K562 (cell line): ENCODE data around the gene KHSRP. TPM values are rescaled to one million over a fixed set of nuclear protein-coding genes. Genes with fewer than 3 reads are reported as not detected.

Experiments used
- KHSRP ChIP-seq: fragments of 450-650 bp; IDR thresholded peaks from 2 replicates; pipeline ENCODE4 v1.6.1; 2017
- MECOM ChIP-seq: fragments of 250-450 bp; sonication (Bioruptor Pico); IDR thresholded peaks from 2 replicates; pipeline ENCODE4 v1.8.0; 2022; ENCODE audit warnings: inconsistent platforms
- SMARCA5 ChIP-seq: fragments of 450-650 bp; IDR thresholded peaks from 2 replicates; pipeline ENCODE4 v1.6.1; 2016
- SNIP1 ChIP-seq: fragments of 450-650 bp; IDR thresholded peaks from 2 replicates; pipeline ENCODE4 v1.7.1; 2017; ENCODE audit warnings: low read depth, mild to moderate bottlenecking
- UBTF ChIP-seq, 2 experiments: IDR thresholded peaks; 2 replicates each; pipeline ENCODE4 v1.6.1; 2012; ENCODE audit warnings: improper control_type of control experiment in 2 of 2, low read depth in 2 of 2, low read length in 2 of 2, borderline replicate concordance in 1 of 2
- polyA plus RNA-seq, 8 experiments: library from polyadenylated mRNA; depleted of rRNA in 4 of 8; stranded (reverse) in 5 of 8; unstranded in 3 of 8; fragments of >200 nt; fragmentation: Nextera tagmentation in 2 of 8; fragmentation: Illumina TruSeq in 1 of 8; extraction: Ambion mirVana in 2 of 8; extraction: Trizol in 1 of 8; gene quantifications; 2 replicates each; pipeline versions ENCODE4 v1.2.1 to v1.2.3, GENCODE V29; 2011 to 2014; ENCODE audit warnings: inconsistent platforms in 1 of 8, missing spikeins in 1 of 8
- total RNA-seq, 7 experiments: library from RNA; depleted of rRNA in 6 of 7; stranded (reverse); fragments of >200 nt in 6 of 7; fragmentation: Illumina TruSeq in 2 of 7; extraction: Trizol in 2 of 7; gene quantifications; 2 replicates each; pipeline versions ENCODE4 v1.2.1 to v1.2.3, GENCODE V29; 2011 to 2021; ENCODE audit warnings: low replicate concordance in 1 of 7
- TF ChIP-seq, protein P1 (sequence below), 2 experiments: fragments of 450-650 bp; formaldehyde crosslinking in 1 of 2; IDR thresholded peaks; 2 replicates each; pipeline versions ENCODE4 v1.4.0 to v1.6.1; 2014 to 2020; ENCODE audit warnings: mild to moderate bottlenecking in 2 of 2, borderline replicate concordance in 1 of 2, low read depth in 1 of 2
- TF ChIP-seq, protein P2 (sequence below): fragments of 450-650 bp; formaldehyde crosslinking; IDR thresholded peaks from 2 replicates; pipeline ENCODE4 v1.4.0; 2020; ENCODE audit warnings: mild to moderate bottlenecking, moderate library complexity

The KHSRP gene
- total and polyA plus RNA-seq, 9 of the 15 experiments (the other 6 are each of a cell fraction or from before 2014, with no cell fraction given), result 4.2 to 564 (median 139) TPM

GRCh38 chr19:6412447-6413091 is 12.0 kb downstream of the KHSRP start (continued):
- TF ChIP-seq UBTF (IDR thresholded peaks at IDR 0.05; ENCODE audit: borderline replicate concordance in 1 of 2, low read depth in 2 of 2, low read length in 2 of 2) (no peak), MECOM (no peak), KHSRP (no peak), SMARCA5 (no peak), SNIP1 (no peak)
- TF ChIP-seq, protein P1, sequence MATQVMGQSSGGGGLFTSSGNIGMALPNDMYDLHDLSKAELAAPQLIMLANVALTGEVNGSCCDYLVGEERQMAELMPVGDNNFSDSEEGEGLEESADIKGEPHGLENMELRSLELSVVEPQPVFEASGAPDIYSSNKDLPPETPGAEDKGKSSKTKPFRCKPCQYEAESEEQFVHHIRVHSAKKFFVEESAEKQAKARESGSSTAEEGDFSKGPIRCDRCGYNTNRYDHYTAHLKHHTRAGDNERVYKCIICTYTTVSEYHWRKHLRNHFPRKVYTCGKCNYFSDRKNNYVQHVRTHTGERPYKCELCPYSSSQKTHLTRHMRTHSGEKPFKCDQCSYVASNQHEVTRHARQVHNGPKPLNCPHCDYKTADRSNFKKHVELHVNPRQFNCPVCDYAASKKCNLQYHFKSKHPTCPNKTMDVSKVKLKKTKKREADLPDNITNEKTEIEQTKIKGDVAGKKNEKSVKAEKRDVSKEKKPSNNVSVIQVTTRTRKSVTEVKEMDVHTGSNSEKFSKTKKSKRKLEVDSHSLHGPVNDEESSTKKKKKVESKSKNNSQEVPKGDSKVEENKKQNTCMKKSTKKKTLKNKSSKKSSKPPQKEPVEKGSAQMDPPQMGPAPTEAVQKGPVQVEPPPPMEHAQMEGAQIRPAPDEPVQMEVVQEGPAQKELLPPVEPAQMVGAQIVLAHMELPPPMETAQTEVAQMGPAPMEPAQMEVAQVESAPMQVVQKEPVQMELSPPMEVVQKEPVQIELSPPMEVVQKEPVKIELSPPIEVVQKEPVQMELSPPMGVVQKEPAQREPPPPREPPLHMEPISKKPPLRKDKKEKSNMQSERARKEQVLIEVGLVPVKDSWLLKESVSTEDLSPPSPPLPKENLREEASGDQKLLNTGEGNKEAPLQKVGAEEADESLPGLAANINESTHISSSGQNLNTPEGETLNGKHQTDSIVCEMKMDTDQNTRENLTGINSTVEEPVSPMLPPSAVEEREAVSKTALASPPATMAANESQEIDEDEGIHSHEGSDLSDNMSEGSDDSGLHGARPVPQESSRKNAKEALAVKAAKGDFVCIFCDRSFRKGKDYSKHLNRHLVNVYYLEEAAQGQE (IDR thresholded peaks at IDR 0.05; ENCODE audit: borderline replicate concordance), result peak; percentile 13; the same call in 1 of the 2 replicates
- TF ChIP-seq, protein P1 (CRISPR knock-in tag; IDR thresholded peaks at IDR 0.05; ENCODE audit: low read depth), result no peak
- TF ChIP-seq, protein P2, sequence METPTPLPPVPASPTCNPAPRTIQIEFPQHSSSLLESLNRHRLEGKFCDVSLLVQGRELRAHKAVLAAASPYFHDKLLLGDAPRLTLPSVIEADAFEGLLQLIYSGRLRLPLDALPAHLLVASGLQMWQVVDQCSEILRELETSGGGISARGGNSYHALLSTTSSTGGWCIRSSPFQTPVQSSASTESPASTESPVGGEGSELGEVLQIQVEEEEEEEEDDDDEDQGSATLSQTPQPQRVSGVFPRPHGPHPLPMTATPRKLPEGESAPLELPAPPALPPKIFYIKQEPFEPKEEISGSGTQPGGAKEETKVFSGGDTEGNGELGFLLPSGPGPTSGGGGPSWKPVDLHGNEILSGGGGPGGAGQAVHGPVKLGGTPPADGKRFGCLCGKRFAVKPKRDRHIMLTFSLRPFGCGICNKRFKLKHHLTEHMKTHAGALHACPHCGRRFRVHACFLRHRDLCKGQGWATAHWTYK (CRISPR knock-in tag), result no peak
